ENCODE results near the gene RECK.

- TF ChIP-seq CTCF (conservative IDR thresholded peaks at IDR 0.05; ENCODE audit: low read length): no peak
- TF ChIP-seq EZH2phosphoT487 (IDR thresholded peaks at IDR 0.05; ENCODE audit: borderline replicate concordance): no peak
These were observed 122.2 kb downstream of the RECK start for GRCh38 chr9:36158917-36159316.
